Esophagus muscularis mucosa (tissue), 4 donors: ENCODE measurements around the gene CCDC187. TPM values are rescaled to one million over a fixed set of nuclear protein-coding genes. Genes with fewer than 3 reads are reported as not detected.

Experiments used
- DNase-seq: peaks from one replicate; pipeline ENCODE4 v3.0.0-alpha.2; 2017; ENCODE audit errors: extremely low spot score
- H3K27ac ChIP-seq, 4 donors: fragments of 200-600 bp; sonication (generic); replicated peaks in 1 of 4; 1 replicate in 3 of 4; 2 replicates in 1 of 4; pipeline ENCODE4 v1.5.1; 2016 to 2019; ENCODE audit warnings: mild to moderate bottlenecking in 1 of 4
- H3K27me3 ChIP-seq, 4 donors: fragments of 200-600 bp; sonication (generic); one replicate each; pipeline versions ENCODE4 v1.5.1 to v1.6.0; 2016 to 2019
- H3K36me3 ChIP-seq, 4 donors: fragments of 200-600 bp; sonication (generic); one replicate each; pipeline ENCODE4 v1.5.1; 2016 to 2019
- H3K4me1 ChIP-seq, 4 donors: fragments of 200-600 bp; sonication (generic); one replicate each; pipeline ENCODE4 v1.5.1; 2016 to 2019
- H3K4me3 ChIP-seq, 4 donors: fragments of 200-600 bp; sonication (generic); 1 replicate in 2 of 4; 2 replicates in 2 of 4; pipeline ENCODE4 v1.5.1; 2016 to 2019; ENCODE audit warnings: mild to moderate bottlenecking in 4 of 4, moderate library complexity in 1 of 4
- H3K9me3 ChIP-seq, 4 donors: fragments of 200-600 bp; sonication (generic); 1 replicate in 3 of 4; 2 replicates in 1 of 4; pipeline ENCODE4 v1.5.1; 2016 to 2019
- CTCF ChIP-seq, 3 experiments: fragments of 200-600 bp in 2 of 3; fragments of 450-650 bp in 1 of 3; sonication (generic) in 2 of 3; IDR thresholded peaks; one replicate each; pipeline ENCODE4 v1.5.1; 2017 to 2019; ENCODE audit warnings: antibody characterized with exemption in 3 of 3, mild to moderate bottlenecking in 2 of 3, moderate library complexity in 1 of 3
- EP300 ChIP-seq: sonication (generic); formaldehyde crosslinking; IDR thresholded peaks from one replicate; pipeline ENCODE4 v1.6.1; 2017; ENCODE audit warnings: antibody characterized with exemption
- POLR2A ChIP-seq: fragments of 450-650 bp; IDR thresholded peaks from one replicate; pipeline ENCODE4 v1.6.1; 2017; ENCODE audit warnings: antibody characterized with exemption, moderate library complexity, mild to moderate bottlenecking, low read depth
- POLR2AphosphoS5 ChIP-seq, 2 donors: sonication (generic); formaldehyde crosslinking; IDR thresholded peaks; one replicate each; pipeline ENCODE4 v1.6.1; 2017; ENCODE audit warnings: antibody characterized with exemption in 2 of 2
- WGBS: methylation state at CpG from one replicate; pipeline ENCODE4 v1.1.5; 2018; 5-methylcytosine and 5-hydroxymethylcytosine counted together
- intact Hi-C: fragments of 100-400 bp; cut with DNase I; formaldehyde crosslinking; loops from one replicate; pipeline ENCODE4 v1.15.1; 2023
- total RNA-seq, 4 donors: library from RNA; depleted of rRNA; stranded (reverse); fragments of >200 nt; gene quantifications; one replicate each; pipeline versions ENCODE4 v1.1.0 to v1.2.1, GENCODE V29; 2016

CCDC187 gene
- total RNA-seq, 4 donors from 2014 or later: not detected

- no peaks in the 10 kb centered on the region for H3K36me3 ChIP-seq
- intact Hi-C loops: no loop called here
- TF ChIP-seq EP300 (no peak), POLR2A (no peak), POLR2AphosphoS5 (IDR thresholded peaks at IDR 0.05) (no peak), CTCF (IDR thresholded peaks at IDR 0.05) (no peak)
- no peak overlapping the region for H3K4me3 ChIP-seq
- no peak overlapping the region for H3K27ac ChIP-seq
- no peaks in the 10 kb centered on the region for H3K27me3 ChIP-seq
- no peaks in the 10 kb centered on the region for H3K4me1 ChIP-seq
- 75% methylated on average over 18 of the region's 21 CpGs for WGBS
- DNase-seq: no peak
- H3K9me3 ChIP-seq: peaks cover 0 to 13% (median 8%) of the 10 kb centered on the region in 4 donors
Measured at GRCh38 chr9:136318111-136318775, 14.3 kb upstream of the CCDC187 start.

- no peaks in the 10 kb centered on the region for H3K27me3 ChIP-seq
- WGBS: 85% methylated on average over 16 of the region's 16 CpGs
- H3K4me1 ChIP-seq: no peaks in the 10 kb centered on the region
- intact Hi-C loops: no loop called here
- H3K36me3 ChIP-seq: no peaks in the 10 kb centered on the region
- no peak for TF ChIP-seq CTCF (IDR thresholded peaks at IDR 0.05)
- H3K27ac ChIP-seq: no peak overlapping the region
- H3K9me3 ChIP-seq: peaks cover 0 to 13% (median 8%) of the 10 kb centered on the region in 4 donors
- no peak for DNase-seq
- no peak overlapping the region for H3K4me3 ChIP-seq
Measured at GRCh38 chr9:136317695-136318094, 13.8 kb upstream of the CCDC187 start.

GRCh38 chr9:136316896-136317676 lies 13.2 kb upstream of the CCDC187 start:
- intact Hi-C loops: no loop called here
- 90% methylated on average over 13 of the region's 13 CpGs for WGBS

GRCh38 chr9:136316271-136316751 lies 12.4 kb upstream of the CCDC187 start:
- no peak for DNase-seq
- Histone ChIP-seq H3K4me1 (no peaks in the 10 kb centered on the region), H3K4me3 (no peak overlapping the region), H3K27ac (no peak overlapping the region), H3K9me3 (peaks cover 0 to 13% (median 8%) of the 10 kb centered on the region in 4 donors), H3K36me3 (no peaks in the 10 kb centered on the region), H3K27me3 (peaks cover 0 to 12% (median 2%) of the 10 kb centered on the region in 4 donors)
- 88% methylated on average over 20 of the region's 23 CpGs for WGBS
- TF ChIP-seq POLR2AphosphoS5 (IDR thresholded peaks at IDR 0.05) (no peak), POLR2A (no peak), CTCF (IDR thresholded peaks at IDR 0.05) (no peak), EP300 (no peak)
- intact Hi-C loops: no loop called here

More at GRCh38 chr9:136316896-136317676, 13.2 kb upstream of the CCDC187 start:
- H3K4me1 ChIP-seq: no peaks in the 10 kb centered on the region
- no peak for DNase-seq
- peaks cover 0 to 5% (median 0%) of the 10 kb centered on the region in 4 donors for H3K27me3 ChIP-seq
- H3K4me3 ChIP-seq: no peak overlapping the region
- no peaks in the 10 kb centered on the region for H3K36me3 ChIP-seq
- H3K27ac ChIP-seq: no peak overlapping the region
- TF ChIP-seq POLR2A: no peak
- H3K9me3 ChIP-seq: peaks cover 0 to 13% (median 8%) of the 10 kb centered on the region in 4 donors

- Histone ChIP-seq H3K9me3 (peaks cover 0 to 13% (median 8%) of the 10 kb centered on the region in 4 donors), H3K4me1 (no peaks in the 10 kb centered on the region), H3K27me3 (peaks cover 0 to 26% (median 6%) of the 10 kb centered on the region in 4 donors), H3K4me3 (no peak overlapping the region), H3K36me3 (no peaks in the 10 kb centered on the region), H3K27ac (no peak overlapping the region)
- TF ChIP-seq POLR2AphosphoS5 (IDR thresholded peaks at IDR 0.05) (no peak), POLR2A (no peak), CTCF (IDR thresholded peaks at IDR 0.05) (no peak), EP300 (no peak)
- intact Hi-C loops: no loop called here
- no peak for DNase-seq
- WGBS: 94% methylated on average over 4 of the region's 4 CpGs
Measured at GRCh38 chr9:136314944-136315343, 11.1 kb upstream of the CCDC187 start.
